ENCODE results near the gene HSPA8. TPM values are rescaled to one million over a fixed set of nuclear protein-coding genes. Genes with fewer than 3 reads are reported as not detected.

The HSPA8 gene
- total RNA-seq, 1 donor from 2014 or later: 923 TPM

- DNase-seq (ENCODE audit: low spot score): peak; percentile 61
Observed at GRCh38 chr11:123047266-123047946, 14.5 kb downstream of the HSPA8 start.

DNA sequence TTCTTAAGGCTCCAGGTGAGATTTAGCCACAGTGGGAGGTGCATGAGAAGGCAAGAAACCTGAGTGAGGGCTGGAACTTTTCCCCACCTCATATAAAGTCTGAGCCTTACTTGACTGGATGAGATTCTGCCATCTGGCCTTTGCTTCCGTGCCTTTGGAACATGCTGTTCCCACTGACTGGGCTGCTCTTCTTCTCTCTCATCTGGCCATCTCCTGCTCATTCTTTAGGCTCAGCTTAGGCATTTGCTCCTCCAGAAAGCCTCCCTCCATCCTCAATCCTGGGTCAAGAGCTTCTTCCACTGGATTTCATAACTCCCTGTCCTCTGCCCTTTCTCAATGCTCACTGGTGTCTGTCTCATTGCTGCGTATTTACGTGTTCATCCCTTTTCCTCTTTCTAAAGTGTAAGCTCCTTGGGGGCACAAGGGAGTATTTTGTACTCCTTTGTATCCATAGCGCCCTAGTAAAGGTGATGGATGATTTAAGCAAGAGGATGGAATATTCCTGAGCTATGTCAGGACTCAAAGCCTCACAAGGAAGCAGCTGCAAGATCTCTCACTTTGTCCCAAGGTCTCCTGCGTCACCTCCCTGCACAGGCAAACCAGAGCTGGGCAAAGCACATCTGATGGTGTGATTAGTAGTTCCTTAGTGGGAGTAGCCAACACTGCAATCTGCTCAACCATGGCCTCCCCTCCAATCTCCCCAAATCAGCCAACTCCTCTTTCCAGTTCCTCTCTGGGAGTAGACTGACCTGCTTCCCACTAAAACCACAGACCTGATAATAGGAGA is 15.3 kb downstream of the HSPA8 start:
- DNase-seq (ENCODE audit: low spot score): no peak

DNA sequence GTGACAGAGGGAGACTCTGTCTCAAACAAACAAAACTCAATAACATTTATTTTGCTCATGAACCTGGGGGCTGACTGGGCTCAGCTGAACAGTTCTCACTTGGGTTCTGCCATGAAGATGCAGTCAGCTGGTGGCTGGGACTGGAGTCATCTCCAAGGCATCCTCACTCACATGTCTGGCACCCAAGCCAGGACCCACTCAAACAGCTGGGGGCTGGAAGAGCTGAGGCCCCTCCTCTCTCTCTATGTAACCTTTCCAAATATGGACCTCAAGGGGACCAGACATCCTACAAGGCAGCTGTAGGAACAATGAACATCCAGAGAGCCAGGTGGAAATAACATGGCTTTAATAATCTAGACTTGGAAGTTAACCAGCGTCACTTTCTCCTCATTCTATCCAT is 16.8 kb downstream of the HSPA8 start:
- DNase-seq (ENCODE audit: low spot score): no peak

DNA sequence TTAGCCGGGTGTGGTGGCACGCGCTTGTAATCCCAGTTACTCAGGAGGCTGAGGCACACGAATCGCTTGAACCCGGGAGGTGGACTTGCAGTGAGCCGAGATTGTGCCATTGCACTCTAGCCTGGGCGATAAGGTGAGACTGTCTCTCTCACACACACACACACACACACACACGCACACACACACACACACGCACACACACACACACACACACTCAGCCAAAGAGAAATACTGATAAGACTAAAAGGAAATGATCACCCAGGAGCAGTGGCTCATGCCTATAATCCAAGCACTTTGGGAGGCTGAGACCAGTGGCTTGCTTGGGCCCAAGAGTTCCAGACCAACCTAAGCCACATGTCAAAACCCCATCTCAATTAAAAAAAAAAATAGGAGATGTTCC is 20.8 kb downstream of the HSPA8 start:
- no peak for DNase-seq (ENCODE audit: low spot score)

DNA sequence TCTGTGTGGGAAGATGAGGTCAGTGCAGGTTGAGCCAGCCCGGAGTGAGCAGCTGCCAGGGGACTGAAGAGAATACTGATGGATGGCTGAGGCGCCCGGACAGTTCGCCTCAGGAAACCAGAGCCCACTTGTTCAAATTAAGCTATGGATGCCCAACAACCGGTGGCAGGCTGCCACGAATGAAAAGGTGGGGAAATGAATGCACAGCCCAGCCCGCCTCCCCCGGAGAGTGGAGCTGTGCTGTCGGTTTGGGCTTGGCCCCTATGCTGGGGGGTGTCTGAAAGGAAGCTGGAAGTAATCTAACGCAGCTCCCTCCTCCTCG is 21.9 kb downstream of the HSPA8 start:
- no peak for DNase-seq (ENCODE audit: low spot score)

DNA sequence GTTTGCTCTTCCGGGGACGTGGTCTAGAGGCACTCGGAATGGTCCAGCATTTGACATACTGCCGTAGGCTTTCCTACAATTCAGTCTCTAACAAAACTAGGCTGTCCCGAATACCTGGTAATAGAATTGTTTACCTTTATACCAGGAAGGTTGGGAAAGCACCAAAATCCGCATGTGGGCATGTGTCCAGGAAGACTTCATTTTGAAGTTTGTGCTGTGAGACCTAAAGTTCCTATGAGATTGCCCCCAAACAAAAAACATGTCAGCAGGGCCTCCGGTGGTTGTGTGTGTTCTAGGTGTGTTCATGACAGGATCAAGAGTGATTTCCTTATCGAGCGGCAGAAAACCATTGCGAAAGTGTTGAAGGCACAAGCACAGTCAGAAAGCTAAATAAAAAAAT is 26.1 kb downstream of the HSPA8 start:
- no peak for DNase-seq (ENCODE audit: low spot score)

- DNase-seq (ENCODE audit: low spot score): no peak
Observed at GRCh38 chr11:123034597-123034996, 27.3 kb downstream of the HSPA8 start.

- no peak for DNase-seq (ENCODE audit: low spot score)
Observed at GRCh38 chr11:123033895-123034294, 28.0 kb downstream of the HSPA8 start.

- no peak for DNase-seq (ENCODE audit: low spot score)
Observed at GRCh38 chr11:123030517-123030916, 31.4 kb downstream of the HSPA8 start.

DNA sequence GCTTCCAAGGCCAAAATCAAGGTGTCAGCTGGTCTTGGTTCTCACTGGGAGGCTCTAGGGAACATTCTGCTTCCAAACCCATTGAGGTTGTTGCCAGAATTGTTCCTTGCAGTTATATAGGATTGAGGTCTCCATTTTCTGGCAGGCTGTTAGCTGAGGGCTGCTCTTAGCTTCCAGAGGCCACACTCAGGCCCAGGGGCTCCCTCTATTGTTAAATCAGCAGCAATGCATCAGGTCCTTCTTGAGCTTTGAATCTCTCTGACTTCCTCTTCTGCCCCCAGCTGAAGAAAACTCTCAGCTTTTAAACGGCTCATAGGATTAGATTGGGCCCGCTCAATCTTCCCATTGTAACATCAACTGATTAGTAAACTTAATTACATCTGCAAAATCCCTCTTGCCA is 41.0 kb downstream of the HSPA8 start:
- no peak for DNase-seq (ENCODE audit: low spot score)

DNA sequence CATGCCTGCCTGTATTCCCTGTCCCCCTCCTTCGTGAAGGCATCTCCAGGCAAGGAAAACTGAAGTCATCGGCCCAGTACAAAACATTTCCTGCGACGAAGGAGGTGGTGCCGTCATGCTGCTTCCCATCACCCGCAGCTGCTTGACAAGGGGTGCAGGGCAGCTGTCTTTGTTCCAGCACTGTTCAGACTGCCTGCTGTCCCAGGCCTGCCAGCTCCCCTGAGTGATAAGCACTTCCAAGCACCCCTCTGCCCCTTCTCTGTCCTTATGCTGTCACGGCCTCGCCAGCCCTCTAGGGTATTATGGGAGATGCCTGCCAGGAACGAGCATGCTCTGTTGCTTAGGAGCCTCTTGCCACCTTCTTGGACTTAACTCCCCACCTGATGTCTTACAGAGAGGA is 43.2 kb downstream of the HSPA8 start:
- no peak for DNase-seq (ENCODE audit: low spot score)

DNA sequence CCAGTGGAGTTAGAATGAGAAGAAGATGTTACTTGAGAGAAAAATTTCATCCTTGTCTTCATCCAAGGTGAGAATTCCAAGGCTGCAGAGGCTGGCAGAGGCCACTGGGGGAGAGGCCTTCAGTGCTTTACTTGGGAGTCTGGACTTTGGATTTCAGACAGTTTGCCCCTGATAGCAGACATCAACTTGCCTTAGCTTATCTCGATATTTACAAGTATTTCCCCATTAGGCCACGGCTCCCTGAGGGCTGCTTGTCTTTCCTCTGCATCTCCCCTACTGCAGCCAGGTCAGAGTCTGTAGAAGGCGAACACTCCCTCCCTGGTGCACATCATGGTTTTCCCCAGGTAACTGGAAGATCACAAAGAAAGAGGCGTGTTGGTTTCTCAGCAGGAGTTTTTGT is 50.4 kb downstream of the HSPA8 start:
- DNase-seq (ENCODE audit: low spot score): no peak

Other genes with a start within 250 kb of the HSPA8 start
- gene CRTAM, start 223.6 kb downstream of the HSPA8 start, total RNA-seq: 0.46 TPM
- 2.4 TPM for gene JHY, start 179.4 kb downstream of the HSPA8 start, total RNA-seq
- gene BSX, start 80.3 kb downstream of the HSPA8 start, total RNA-seq: not detected
- gene CLMP, start 133.1 kb upstream of the HSPA8 start, total RNA-seq: 53.9 TPM